Ovary (tissue), 9 donors: Measurements from ENCODE around the gene HEPACAM. TPM values are rescaled to one million over a fixed set of nuclear protein-coding genes. Genes with fewer than 3 reads are reported as not detected.

Experiments used
- DNase-seq, 5 donors: peaks; one replicate each; pipeline ENCODE4 v3.0.0-alpha.2; 2019 to 2020
- H3K27ac ChIP-seq, 2 donors: fragments of 200-600 bp; one replicate each; pipeline versions ENCODE4 v1.5.1 to v1.8.0; 2019 to 2022
- H3K27me3 ChIP-seq: fragments of 200-600 bp; one replicate; pipeline ENCODE4 v1.8.0; 2022
- H3K36me3 ChIP-seq: fragments of 200-600 bp; sonication (generic); one replicate; pipeline ENCODE4 v1.5.1; 2019
- H3K4me1 ChIP-seq: one replicate; pipeline ENCODE4 v1.8.1; 2013; ENCODE audit warnings: mild to moderate bottlenecking, moderate library complexity; ENCODE audit not compliant: insufficient read depth
- H3K4me3 ChIP-seq: fragments of 200-600 bp; sonication (generic); one replicate; pipeline ENCODE4 v1.5.1; 2017
- H3K9me3 ChIP-seq, 2 donors: fragments of 200-600 bp in 1 of 2; sonication (generic) in 1 of 2; one replicate each; pipeline versions ENCODE4 v1.5.1 to v1.8.1; 2013 to 2019; ENCODE audit warnings: mild to moderate bottlenecking in 1 of 2, moderate library complexity in 1 of 2
- EP300 ChIP-seq: sonication (generic); formaldehyde crosslinking; IDR thresholded peaks from one replicate; pipeline ENCODE4 v1.6.1; 2017; ENCODE audit warnings: antibody characterized with exemption
- POLR2A ChIP-seq: fragments of 450-650 bp; IDR thresholded peaks from one replicate; pipeline ENCODE4 v1.6.1; 2017; ENCODE audit warnings: antibody characterized with exemption, mild to moderate bottlenecking, moderate library complexity
- WGBS, 3 donors: extraction: QIAGEN DNeasy Blood & Tissue Kit in 1 of 3; methylation state at CpG; one replicate each; pipeline versions ENCODE4 v1.1.5 to v1.1.7; 2013 to 2017; 5-methylcytosine and 5-hydroxymethylcytosine counted together
- intact Hi-C, 4 donors: fragments of 100-400 bp; cut with DNase I; formaldehyde crosslinking; loops; one replicate each; pipeline versions ENCODE4 v1.11.0 to v1.15.1; 2022 to 2023
- polyA plus RNA-seq, 2 donors: library from polyadenylated mRNA; stranded (reverse); fragments of 200-250 nt in 1 of 2; fragments of 350-450 nt in 1 of 2; fragmentation: Illumina TruSeq in 1 of 2; extraction: RNeasy Lipid Tissue Mini Kit (QIAGEN cat#74804) in 1 of 2; gene quantifications; one replicate each; pipeline ENCODE4 v1.2.3, GENCODE V29; 2013 to 2014
- total RNA-seq, 7 donors: library from RNA; depleted of rRNA in 2 of 7; stranded (reverse); fragments of >200 nt in 2 of 7; fragmentation: NEBNext Ultra II Directional in 3 of 7; extraction: Animal tissue kit (Norgen Biotek cat#: 25700) in 3 of 7; gene quantifications; one replicate each; pipeline versions ENCODE4 v1.1.0 to v1.2.4, GENCODE V29; 2016 to 2023
- TF ChIP-seq, protein P1 (sequence below), 3 donors: fragments of 450-650 bp in 2 of 3; fragments of 200-600 bp in 1 of 3; IDR thresholded peaks; one replicate each; pipeline versions ENCODE4 v1.5.1 to v1.8.0; 2016 to 2022; ENCODE audit warnings: antibody characterized with exemption in 3 of 3, mild to moderate bottlenecking in 1 of 3
- donor health status: DM: no; HTN: no; CAD: no; lungs with moderate emphysema.
- donor health status: DM: no; HTN: no; CAD: no.
- donor health status: Bipolar disorder and iron deficiency.
- donor health status: DM: yes; HTN: yes; CAD: no.
- donor health status: DM: no; HTN: no; CAD: no.
- donor health status: DM: yes; HTN: yes; CAD: no.

The HEPACAM gene
- total and polyA plus RNA-seq, 9 donors = 0.10 to 0.13 (median 0.10) TPM; not detected in 6

DNA sequence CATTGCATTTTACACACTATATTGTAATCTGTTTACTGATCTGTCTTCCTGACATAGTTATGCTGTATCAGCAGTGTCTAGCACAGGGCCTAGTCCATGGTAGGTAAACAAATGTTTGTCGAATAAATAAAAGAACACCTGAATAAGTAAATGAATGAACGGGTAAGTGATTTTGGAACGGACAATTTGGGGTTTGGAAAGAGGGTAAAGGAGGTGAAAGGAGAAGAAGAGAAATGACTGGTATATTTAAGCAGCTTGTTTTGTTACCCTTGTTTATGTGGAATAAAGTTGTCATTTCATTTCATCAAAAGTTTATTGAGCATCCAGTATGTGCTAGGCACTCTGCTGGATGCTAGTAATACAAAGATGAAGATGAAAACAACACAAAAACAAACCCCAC, 16.9 kb downstream of the HEPACAM start, which contains the start of gene HEPN1:
TSS of gene HEPN1 (plus strand) at position 301 of the 400 bp plus-strand sequence.
- no peak within 1 kb of the TSS for H3K27ac ChIP-seq
- WGBS, 3 donors = 92 to 94% (median 92%) methylated on average over 3 of the region's 3 CpGs
- H3K4me1 ChIP-seq = peaks cover 5% of the 10 kb centered on the region
- no peaks in the 10 kb centered on the region for H3K9me3 ChIP-seq
- no peak for DNase-seq
- no peaks in the 10 kb centered on the region for H3K36me3 ChIP-seq
- no peak for TF ChIP-seq POLR2A
- TF ChIP-seq, protein P1, sequence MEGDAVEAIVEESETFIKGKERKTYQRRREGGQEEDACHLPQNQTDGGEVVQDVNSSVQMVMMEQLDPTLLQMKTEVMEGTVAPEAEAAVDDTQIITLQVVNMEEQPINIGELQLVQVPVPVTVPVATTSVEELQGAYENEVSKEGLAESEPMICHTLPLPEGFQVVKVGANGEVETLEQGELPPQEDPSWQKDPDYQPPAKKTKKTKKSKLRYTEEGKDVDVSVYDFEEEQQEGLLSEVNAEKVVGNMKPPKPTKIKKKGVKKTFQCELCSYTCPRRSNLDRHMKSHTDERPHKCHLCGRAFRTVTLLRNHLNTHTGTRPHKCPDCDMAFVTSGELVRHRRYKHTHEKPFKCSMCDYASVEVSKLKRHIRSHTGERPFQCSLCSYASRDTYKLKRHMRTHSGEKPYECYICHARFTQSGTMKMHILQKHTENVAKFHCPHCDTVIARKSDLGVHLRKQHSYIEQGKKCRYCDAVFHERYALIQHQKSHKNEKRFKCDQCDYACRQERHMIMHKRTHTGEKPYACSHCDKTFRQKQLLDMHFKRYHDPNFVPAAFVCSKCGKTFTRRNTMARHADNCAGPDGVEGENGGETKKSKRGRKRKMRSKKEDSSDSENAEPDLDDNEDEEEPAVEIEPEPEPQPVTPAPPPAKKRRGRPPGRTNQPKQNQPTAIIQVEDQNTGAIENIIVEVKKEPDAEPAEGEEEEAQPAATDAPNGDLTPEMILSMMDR (IDR thresholded peaks at IDR 0.05) = no peak
- no peak for TF ChIP-seq EP300
- H3K4me3 ChIP-seq = no peak within 1 kb of the TSS
- H3K27me3 ChIP-seq = no peaks in the 10 kb centered on the region
- intact Hi-C loops = no loop called here

DNA sequence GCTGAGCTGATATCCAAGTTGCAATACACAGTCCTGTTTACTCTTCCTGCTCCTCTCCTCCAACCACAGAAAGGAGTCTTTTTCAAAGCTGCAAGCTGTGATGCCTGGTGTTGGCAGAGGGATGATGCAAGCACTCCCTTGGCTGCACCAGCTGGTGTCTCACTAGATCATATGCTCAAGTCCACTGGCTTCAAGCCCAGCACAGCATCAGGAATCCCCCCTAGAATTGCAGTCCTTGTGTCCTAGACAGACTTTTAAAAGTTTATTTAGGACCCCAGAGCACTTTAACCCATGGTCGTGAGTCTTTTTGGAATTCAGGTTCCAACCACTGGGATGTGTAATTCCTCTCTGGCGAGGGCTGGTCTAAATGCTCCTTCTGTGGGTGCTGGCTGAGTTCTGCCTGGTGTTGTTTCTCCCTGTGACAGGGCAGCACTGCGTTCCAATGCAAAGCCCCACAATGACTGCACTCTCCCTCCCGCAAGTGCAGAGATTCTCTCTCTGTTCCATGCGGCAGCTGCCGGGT, 18.7 kb downstream of the HEPACAM start:
- no peak overlapping the region for H3K27ac ChIP-seq
- TF ChIP-seq, protein P1 (IDR thresholded peaks at IDR 0.05) = no peak
- no peak for TF ChIP-seq POLR2A
- no peak for TF ChIP-seq EP300
- DNase-seq = no peak
- H3K4me3 ChIP-seq = no peak overlapping the region
- no peaks in the 10 kb centered on the region for H3K36me3 ChIP-seq
- intact Hi-C loops = no loop called here
- H3K9me3 ChIP-seq = no peaks in the 10 kb centered on the region
- no peaks in the 10 kb centered on the region for H3K27me3 ChIP-seq
- WGBS, 3 donors = 67 to 83% (median 82%) methylated on average over 6 of the region's 6 CpGs
- peaks cover 5% of the 10 kb centered on the region for H3K4me1 ChIP-seq

DNA sequence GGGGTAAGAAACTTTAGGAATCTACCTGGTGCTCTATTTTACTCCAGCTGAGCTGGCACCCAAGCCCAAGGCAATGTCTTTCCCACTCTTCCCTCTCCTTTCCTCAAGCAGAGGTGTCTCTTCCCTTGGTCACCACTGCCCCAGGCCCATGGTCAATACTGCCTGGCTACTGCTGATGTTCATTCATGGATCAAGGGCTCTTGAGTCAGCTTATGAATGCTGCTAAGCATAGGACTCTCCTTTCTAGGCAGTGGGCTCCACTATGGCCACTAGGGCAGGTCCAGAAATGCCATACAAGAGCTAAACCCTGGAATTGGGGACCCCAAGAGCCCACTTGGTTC, 19.5 kb downstream of the HEPACAM start:
- DNase-seq = no peak
- intact Hi-C loops = no loop called here
- Histone ChIP-seq H3K4me1 (peaks cover 5% of the 10 kb centered on the region), H3K36me3 (no peaks in the 10 kb centered on the region), H3K4me3 (no peak overlapping the region), H3K9me3 (no peaks in the 10 kb centered on the region), H3K27me3 (no peaks in the 10 kb centered on the region), H3K27ac (no peak overlapping the region)
- no peak for TF ChIP-seq EP300
- no peak for TF ChIP-seq POLR2A
- TF ChIP-seq, protein P1 (IDR thresholded peaks at IDR 0.05) = no peak

DNA sequence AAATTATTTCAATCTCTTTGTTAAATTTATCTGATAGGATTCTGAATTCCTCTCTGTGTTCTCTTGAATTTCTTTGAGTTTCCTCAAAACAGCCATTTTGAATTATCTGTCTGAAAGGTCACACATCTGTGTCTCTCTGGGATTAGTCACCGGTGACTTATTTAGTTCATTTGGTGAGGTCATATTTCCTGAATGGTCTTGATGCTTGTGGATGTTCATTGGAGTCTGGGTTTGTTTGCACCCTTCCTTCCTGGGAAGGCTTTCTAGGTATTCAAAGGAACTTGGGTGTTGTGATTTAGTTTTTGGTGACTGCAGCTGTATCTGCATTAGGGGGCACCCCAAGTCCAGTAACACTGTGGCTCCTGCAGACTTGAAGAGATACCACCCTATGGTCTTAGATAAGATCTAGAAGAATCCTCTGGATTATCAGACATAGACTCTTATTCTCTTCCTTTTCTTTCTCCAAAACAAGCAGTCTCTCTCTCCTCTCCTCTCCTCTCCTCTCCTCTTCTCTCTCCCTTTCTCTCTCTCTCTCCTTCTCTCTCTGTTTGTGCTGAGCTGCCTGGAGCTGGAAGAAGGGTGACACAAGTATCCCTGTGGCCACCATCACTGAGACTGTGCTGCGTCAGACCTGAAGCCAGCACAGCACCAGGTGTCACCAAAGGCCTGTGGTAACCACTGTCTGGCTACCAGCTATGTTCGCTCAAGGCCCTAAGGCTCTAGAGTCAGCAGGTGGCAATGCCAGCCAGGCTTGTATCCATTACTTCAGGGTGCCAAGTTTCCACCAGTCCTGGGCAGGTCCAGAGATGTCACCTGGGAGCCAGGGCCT, 20.1 kb downstream of the HEPACAM start:
- TF ChIP-seq, protein P1 (IDR thresholded peaks at IDR 0.05) = no peak
- TF ChIP-seq EP300 (no peak), POLR2A (no peak)
- Histone ChIP-seq H3K27ac (no peak overlapping the region), H3K4me3 (no peak overlapping the region), H3K36me3 (no peaks in the 10 kb centered on the region), H3K9me3 (no peaks in the 10 kb centered on the region), H3K4me1 (peaks cover 2% of the 10 kb centered on the region), H3K27me3 (no peaks in the 10 kb centered on the region)
- intact Hi-C loops = no loop called here
- WGBS, 3 donors = 86 to 89% (median 87%) methylated on average over 3 of the region's 3 CpGs
- no peak for DNase-seq
